Psoas muscle (tissue), 8 donors: ENCODE data around the gene IFIT5. TPM values are rescaled to one million over a fixed set of nuclear protein-coding genes. Genes with fewer than 3 reads are reported as not detected.

Source experiments
- ATAC-seq, 4 donors: fragments of 200-7000 bp; cut with Tn5 transposase; one replicate each; pipeline ENCODE4 v1.9.1; 2020; ENCODE audit warnings: moderate library complexity in 3 of 4, mild to moderate bottlenecking in 2 of 4
- DNase-seq, 2 donors: peaks; one replicate each; pipeline ENCODE4 v3.0.0-alpha.2; 2020
- H3K27ac ChIP-seq: fragments of 200-600 bp; one replicate; pipeline ENCODE4 v1.8.0; 2022
- H3K27me3 ChIP-seq, 3 donors: fragments of 200-600 bp in 1 of 3; one replicate each; pipeline versions ENCODE4 v1.6.1 to v1.8.0; 2013 to 2022; ENCODE audit warnings: low read length in 2 of 3, mild to moderate bottlenecking in 2 of 3, moderate library complexity in 1 of 3; ENCODE audit not compliant: insufficient read depth in 3 of 3
- H3K36me3 ChIP-seq, 2 donors: fragments of 200-600 bp in 1 of 2; one replicate each; pipeline versions ENCODE4 v1.6.1 to v1.8.0; 2013 to 2022; ENCODE audit warnings: low read depth in 1 of 2, mild to moderate bottlenecking in 1 of 2, moderate library complexity in 1 of 2; ENCODE audit not compliant: insufficient read depth in 1 of 2
- H3K4me1 ChIP-seq: fragments of 200-600 bp; one replicate; pipeline ENCODE4 v1.8.0; 2022
- H3K4me3 ChIP-seq: fragments of 200-600 bp; one replicate; pipeline ENCODE4 v1.8.0; 2022; ENCODE audit warnings: mild to moderate bottlenecking
- H3K9me3 ChIP-seq: fragments of 200-600 bp; one replicate; pipeline ENCODE4 v1.8.0; 2022
- WGBS, 3 donors: extraction: QIAGEN DNeasy Blood & Tissue Kit; methylation state at CpG; one replicate each; pipeline versions ENCODE4 v1.1.6 to v1.1.7; 2013; 5-methylcytosine and 5-hydroxymethylcytosine counted together
- intact Hi-C, 2 donors: fragments of 100-400 bp; cut with DNase I; formaldehyde crosslinking; loops; one replicate each; pipeline versions ENCODE4 v1.11.0 to v1.14.2; 2022
- long read RNA-seq, 2 donors: library from polyadenylated mRNA; unstranded; transcript quantifications; one replicate each; pipeline ENCODE4 v2.0.0, GENCODE V29; 2021
- polyA plus RNA-seq, 3 donors: library from polyadenylated mRNA; stranded (reverse); fragments of 200-250 nt; gene quantifications; one replicate each; pipeline ENCODE4 v1.2.3, GENCODE V29; 2013
- total RNA-seq, 4 donors: library from RNA; stranded (reverse); fragmentation: NEBNext Ultra II Directional in 2 of 4; extraction: Animal tissue kit (Norgen Biotek cat#: 25700) in 2 of 4; gene quantifications; one replicate each; pipeline versions ENCODE4 v1.2.1 to v1.2.4, GENCODE V29; 2021 to 2023
- TF ChIP-seq, protein P1 (sequence below): fragments of 200-600 bp; IDR thresholded peaks from one replicate; pipeline ENCODE4 v1.8.0; 2022; ENCODE audit warnings: antibody characterized with exemption
- donor health status: healthy with polysubstance abuse.
- donor health status: DM: no; HTN: no; CAD: no; lungs with moderate emphysema.
- donor health status: Bipolar disorder and iron deficiency.
- donor health status: healthy.
- donor health status: DM: yes; HTN: yes; CAD: no.
- donor health status: DM: no; HTN: no; CAD: no.
- donor health status: DM: no; HTN: no; CAD: no.
- donor health status: DM: yes; HTN: yes; CAD: no.

IFIT5 gene
- 1 to 10 TPM; 2.8 to 6.9 (median 3.9) TPM for total RNA-seq
- polyA plus RNA-seq, result 1 to 10 TPM; 2.0 to 5.2 (median 2.5) TPM
- long read RNA-seq, donor 1, full-length matches to known transcripts, result 5 of 6 reads
- long read RNA-seq, donor 1, partial matches to known transcripts, result 0 of 6 reads
- long read RNA-seq, donor 1, other reads (novel, unspliced or antisense), result 1 of 6 reads
- long read RNA-seq, donor 2, full-length matches to known transcripts, result 5 of 6 reads
- long read RNA-seq, donor 2, partial matches to known transcripts, result 0 of 6 reads
- long read RNA-seq, donor 2, other reads (novel, unspliced or antisense), result 1 of 6 reads

GRCh38 chr10:89414146-89414878 is at the start of gene IFIT5:
Gene IFIT5 (plus strand): TSS chr10:89414568. CDS start chr10:89414799, 231 bp downstream.
- ATAC-seq (peak; percentile 91 to 95 (median 93)), DNase-seq (peak; percentile 76 to 83)
- Histone ChIP-seq H3K36me3 (peaks cover 0 to 15% of the 10 kb centered on the region in 2 donors), H3K27me3 (no peaks in the 10 kb centered on the region), H3K27ac (peak within 1 kb of the TSS; percentile 82), H3K9me3 (no peaks in the 10 kb centered on the region), H3K4me1 (peaks cover 6% of the 10 kb centered on the region), H3K4me3 (peak within 1 kb of the TSS; percentile 85)
- intact Hi-C loops, result loop anchor here in 1 of 2 donors (2.0 kb wide), 1 partner anchor 120 kb away; no protein-coding TSS in a partner anchor
- TF ChIP-seq, protein P1, sequence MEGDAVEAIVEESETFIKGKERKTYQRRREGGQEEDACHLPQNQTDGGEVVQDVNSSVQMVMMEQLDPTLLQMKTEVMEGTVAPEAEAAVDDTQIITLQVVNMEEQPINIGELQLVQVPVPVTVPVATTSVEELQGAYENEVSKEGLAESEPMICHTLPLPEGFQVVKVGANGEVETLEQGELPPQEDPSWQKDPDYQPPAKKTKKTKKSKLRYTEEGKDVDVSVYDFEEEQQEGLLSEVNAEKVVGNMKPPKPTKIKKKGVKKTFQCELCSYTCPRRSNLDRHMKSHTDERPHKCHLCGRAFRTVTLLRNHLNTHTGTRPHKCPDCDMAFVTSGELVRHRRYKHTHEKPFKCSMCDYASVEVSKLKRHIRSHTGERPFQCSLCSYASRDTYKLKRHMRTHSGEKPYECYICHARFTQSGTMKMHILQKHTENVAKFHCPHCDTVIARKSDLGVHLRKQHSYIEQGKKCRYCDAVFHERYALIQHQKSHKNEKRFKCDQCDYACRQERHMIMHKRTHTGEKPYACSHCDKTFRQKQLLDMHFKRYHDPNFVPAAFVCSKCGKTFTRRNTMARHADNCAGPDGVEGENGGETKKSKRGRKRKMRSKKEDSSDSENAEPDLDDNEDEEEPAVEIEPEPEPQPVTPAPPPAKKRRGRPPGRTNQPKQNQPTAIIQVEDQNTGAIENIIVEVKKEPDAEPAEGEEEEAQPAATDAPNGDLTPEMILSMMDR, result no peak
- WGBS, 3 donors, result 0% methylated on average over 45 to 48 of the region's 48 CpGs

- 43 to 69% (median 55%) methylated on average over 4 of the region's 4 CpGs for WGBS, 3 donors
- Histone ChIP-seq H3K9me3 (no peaks in the 10 kb centered on the region), H3K4me3 (no peak overlapping the region), H3K27me3 (no peaks in the 10 kb centered on the region), H3K36me3 (no peaks in the 10 kb centered on the region), H3K4me1 (no peaks in the 10 kb centered on the region), H3K27ac (no peak overlapping the region)
- ATAC-seq (no peak), DNase-seq (no peak)
- intact Hi-C loops, result no loop called here
- TF ChIP-seq, protein P1, result no peak
Observed at GRCh38 chr10:89367529-89367928, 46.8 kb upstream of the IFIT5 start.

DNA sequence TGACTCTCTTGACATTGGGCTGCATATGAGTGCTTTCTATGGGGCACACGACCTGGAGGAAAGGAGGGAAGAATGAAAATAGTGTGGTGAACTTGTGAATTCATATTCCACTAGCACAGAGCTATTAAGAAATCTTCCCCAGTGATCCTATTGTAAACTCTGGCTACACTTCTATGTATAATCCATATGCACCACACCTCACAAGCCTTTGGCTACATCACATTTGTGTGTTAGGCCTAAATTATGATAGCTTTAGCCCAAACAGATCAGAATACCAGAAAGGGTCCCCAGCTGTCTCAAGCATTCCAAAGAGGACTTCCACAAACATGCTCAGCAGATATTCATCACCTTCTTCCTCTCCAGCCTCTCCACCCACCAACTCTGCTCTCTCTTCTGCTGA is 46.2 kb upstream of the IFIT5 start:
- no peaks in the 10 kb centered on the region for H3K9me3 ChIP-seq
- TF ChIP-seq, protein P1, result no peak
- 60 to 75% (median 69%) methylated on average over 1 of the region's 1 CpG for WGBS, 3 donors
- no peak overlapping the region for H3K27ac ChIP-seq
- no peak overlapping the region for H3K4me3 ChIP-seq
- H3K36me3 ChIP-seq, result no peaks in the 10 kb centered on the region
- DNase-seq (no peak), ATAC-seq (no peak)
- no peaks in the 10 kb centered on the region for H3K4me1 ChIP-seq
- intact Hi-C loops, result no loop called here
- no peaks in the 10 kb centered on the region for H3K27me3 ChIP-seq

DNA sequence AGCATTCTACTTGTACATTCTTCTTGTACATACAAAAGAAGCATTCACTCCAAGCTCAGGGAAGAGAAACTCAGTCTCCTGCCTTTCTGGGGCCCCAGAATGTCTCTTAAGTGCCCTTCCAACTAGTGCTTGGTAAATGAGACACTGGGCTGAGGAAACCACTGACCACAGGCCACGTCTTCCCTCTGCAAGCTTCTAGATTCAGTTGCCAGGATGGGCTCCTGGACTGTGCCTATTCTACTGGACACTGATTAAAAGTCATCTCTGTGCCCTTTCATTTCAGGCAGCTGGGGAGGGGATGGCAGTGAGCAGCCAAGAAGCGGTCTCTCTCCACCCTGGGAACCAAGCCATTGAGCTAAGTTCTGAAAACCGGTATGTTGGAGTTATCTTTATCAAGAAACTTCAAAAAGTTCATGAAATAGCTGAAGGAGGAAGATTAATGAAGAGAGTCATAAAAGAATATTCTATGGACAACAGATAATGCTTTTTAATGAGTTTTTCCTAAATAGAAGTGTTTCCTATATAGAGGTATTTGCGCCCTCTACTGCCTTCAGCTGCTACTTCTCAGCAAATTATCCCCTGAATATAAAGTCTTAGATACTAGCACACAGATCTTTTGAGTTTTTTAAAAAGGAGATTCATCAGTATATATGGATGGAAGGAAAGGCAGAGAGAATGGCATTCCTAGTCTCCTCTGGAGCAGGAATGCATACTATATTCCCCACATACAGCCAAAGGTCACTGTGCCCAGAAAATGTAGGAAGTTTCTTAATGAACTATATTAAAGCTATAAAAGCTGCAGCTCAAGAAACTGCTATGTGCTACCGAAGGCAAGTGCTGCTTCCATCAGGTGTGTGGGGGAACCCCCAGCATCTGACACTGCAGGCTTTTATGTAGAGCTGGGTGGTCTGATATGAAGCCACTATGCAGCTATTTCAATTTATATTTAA is 44.9 kb upstream of the IFIT5 start:
- H3K9me3 ChIP-seq, result no peaks in the 10 kb centered on the region
- DNase-seq (no peak), ATAC-seq (peak in 3 of 4 donors; percentile 34 to 50 (median 47))
- H3K27me3 ChIP-seq, result no peaks in the 10 kb centered on the region
- peaks cover 13% of the 10 kb centered on the region for H3K4me1 ChIP-seq
- 49 to 57% (median 54%) methylated on average over 5 of the region's 5 CpGs for WGBS, 3 donors
- H3K4me3 ChIP-seq, result no peak overlapping the region
- TF ChIP-seq, protein P1, result peak; percentile 46
- no peaks in the 10 kb centered on the region for H3K36me3 ChIP-seq
- intact Hi-C loops, result loop anchor here in 1 of 2 donors (5.0 kb wide), 2 partner anchors 32 to 77 kb away; no protein-coding TSS in a partner anchor
- no peak overlapping the region for H3K27ac ChIP-seq
